GM06990 (cell line): Measurements from ENCODE around the gene PCDHB1.

Source experiments
- DNase-seq: peaks from one replicate; pipeline ENCODE4 v3.0.0-alpha.2; 2011; ENCODE audit not compliant: insufficient read length; ENCODE audit errors: extremely low read depth
- H3K27me3 ChIP-seq: replicated peaks from 2 replicates; pipeline ENCODE4 v1.6.0; 2011; ENCODE audit warnings: low read length; ENCODE audit not compliant: control insufficient read depth, insufficient read depth
- H3K36me3 ChIP-seq: 2 replicates; pipeline ENCODE4 v1.5.1; 2011; ENCODE audit warnings: low read length; ENCODE audit not compliant: control insufficient read depth, insufficient read depth
- H3K4me3 ChIP-seq: replicated peaks from 2 replicates; pipeline ENCODE4 v1.5.1; 2011; ENCODE audit warnings: low read depth, mild to moderate bottlenecking, control low read depth, low read length
- TF ChIP-seq, protein P1 (sequence below): IDR thresholded peaks from 2 replicates; pipeline ENCODE4 v1.5.1; 2011; ENCODE audit warnings: low read length, control low read depth, mild to moderate bottlenecking, inconsistent platforms; ENCODE audit not compliant: insufficient read depth, poor library complexity, severe bottlenecking

PCDHB1 gene, protein sequence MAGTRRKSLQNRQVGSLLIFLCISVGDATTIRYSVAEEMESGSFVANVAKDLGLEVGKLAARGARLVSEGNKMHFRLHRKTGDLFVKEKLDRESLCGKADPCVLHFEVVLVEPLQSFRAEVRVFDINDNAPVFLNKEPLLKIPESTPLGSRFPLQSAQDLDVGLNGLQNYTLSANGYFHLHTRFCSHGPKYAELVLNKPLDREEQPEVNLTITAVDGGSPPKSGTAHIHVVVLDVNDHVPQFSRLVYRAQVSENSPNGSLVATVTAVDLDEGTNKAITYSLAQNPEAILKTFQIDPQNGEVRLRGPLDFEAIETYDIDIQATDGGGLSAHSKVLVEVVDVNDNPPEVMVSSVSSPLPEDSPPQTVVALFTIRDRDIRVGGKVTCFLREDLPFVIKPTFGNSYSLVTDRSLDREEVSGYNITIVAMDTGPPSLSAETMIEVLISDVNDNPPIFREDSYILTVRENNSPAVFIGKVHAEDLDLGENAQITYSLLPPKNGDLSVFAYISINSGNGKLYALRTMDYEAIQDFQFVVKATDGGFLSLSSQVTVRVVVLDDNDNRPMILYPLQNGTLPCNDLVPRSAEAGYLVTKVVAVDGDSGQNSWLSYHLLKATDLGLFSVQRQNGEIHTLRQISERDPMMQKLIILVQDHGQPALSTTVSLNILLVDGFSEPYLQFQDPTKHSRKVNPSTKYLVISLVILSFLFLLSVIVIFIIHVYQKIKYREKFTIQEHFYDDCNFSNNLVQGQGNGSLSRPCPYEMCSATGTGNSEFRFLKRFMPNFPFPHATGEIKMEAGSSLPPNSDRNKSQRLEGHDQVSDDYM

DNA sequence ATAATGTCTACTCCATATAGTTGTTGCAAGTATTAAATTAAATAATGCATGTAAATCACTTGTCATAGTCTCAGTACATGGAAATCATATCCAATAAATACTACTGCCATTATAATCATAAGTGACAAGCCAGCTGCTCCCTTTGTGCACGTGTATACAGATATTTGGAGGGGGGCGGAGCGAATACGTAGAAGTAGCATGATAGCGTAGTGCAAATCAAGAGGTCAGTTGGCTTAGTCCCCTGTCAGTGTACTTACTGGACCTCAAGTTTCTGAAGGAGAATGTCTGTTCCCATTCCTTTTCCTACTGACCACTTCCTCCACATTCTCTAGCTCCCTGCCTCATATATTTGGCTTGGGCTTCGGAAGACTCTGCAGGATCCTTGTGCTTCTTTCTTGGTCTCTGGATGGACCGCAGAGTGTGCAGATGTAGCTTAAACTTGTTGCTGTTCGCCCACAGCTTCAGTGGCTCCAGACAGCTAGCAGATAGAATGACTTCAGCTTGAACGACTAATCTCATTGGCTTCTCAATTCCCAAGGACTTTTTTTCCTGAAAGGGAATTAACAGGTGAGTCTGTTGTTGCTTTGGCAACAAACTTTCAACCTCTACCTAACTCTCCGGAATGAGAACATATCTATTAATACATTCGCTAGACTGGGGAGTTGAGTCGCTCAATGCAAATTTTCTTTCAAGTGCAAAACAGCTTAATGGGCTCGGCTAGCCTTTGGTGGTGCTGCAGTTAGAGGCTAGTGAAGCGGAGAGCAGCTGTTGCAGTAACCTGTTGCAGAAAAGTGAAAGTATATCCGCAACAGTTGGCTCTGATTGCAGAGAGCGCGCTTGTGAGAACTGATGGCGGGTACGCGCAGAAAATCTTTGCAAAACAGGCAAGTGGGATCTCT lies at the start of gene PCDHB1:
PCDHB1 (plus strand) TSS at position 753 of the 899 bp plus-strand sequence; CDS start at position 850, 97 bp downstream.
- no peak for DNase-seq
- no peak within 1 kb of the TSS for H3K4me3 ChIP-seq
- no peaks in the 10 kb centered on the region for H3K27me3 ChIP-seq
- TF ChIP-seq, protein P1, sequence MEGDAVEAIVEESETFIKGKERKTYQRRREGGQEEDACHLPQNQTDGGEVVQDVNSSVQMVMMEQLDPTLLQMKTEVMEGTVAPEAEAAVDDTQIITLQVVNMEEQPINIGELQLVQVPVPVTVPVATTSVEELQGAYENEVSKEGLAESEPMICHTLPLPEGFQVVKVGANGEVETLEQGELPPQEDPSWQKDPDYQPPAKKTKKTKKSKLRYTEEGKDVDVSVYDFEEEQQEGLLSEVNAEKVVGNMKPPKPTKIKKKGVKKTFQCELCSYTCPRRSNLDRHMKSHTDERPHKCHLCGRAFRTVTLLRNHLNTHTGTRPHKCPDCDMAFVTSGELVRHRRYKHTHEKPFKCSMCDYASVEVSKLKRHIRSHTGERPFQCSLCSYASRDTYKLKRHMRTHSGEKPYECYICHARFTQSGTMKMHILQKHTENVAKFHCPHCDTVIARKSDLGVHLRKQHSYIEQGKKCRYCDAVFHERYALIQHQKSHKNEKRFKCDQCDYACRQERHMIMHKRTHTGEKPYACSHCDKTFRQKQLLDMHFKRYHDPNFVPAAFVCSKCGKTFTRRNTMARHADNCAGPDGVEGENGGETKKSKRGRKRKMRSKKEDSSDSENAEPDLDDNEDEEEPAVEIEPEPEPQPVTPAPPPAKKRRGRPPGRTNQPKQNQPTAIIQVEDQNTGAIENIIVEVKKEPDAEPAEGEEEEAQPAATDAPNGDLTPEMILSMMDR, result no peak
- H3K36me3 ChIP-seq, result no peaks in the 10 kb centered on the region

DNA sequence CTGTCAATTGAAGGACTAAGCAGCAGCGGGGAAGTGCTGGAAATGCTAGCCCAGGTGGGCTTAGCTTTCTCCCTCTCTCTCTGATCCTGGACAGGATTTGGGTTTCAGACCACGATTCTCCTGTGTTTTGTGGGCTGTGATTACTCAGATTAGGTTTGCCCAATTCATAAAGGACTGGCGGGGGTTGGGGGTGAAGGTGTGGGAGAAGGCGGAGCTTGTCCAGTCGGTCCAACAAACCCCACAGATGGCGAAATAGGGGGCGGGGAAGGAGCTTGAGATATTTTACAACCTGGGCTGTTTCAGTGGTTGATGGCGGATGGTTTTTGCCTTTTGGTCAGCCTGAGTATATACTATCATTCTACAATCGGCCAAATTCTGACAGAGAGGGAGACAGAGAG lies 49.7 kb upstream of the PCDHB1 start:
- no peak overlapping the region for H3K4me3 ChIP-seq
- TF ChIP-seq, protein P1, result no peak
- no peak for DNase-seq
- no peaks in the 10 kb centered on the region for H3K36me3 ChIP-seq
- H3K27me3 ChIP-seq, result no peaks in the 10 kb centered on the region

DNA sequence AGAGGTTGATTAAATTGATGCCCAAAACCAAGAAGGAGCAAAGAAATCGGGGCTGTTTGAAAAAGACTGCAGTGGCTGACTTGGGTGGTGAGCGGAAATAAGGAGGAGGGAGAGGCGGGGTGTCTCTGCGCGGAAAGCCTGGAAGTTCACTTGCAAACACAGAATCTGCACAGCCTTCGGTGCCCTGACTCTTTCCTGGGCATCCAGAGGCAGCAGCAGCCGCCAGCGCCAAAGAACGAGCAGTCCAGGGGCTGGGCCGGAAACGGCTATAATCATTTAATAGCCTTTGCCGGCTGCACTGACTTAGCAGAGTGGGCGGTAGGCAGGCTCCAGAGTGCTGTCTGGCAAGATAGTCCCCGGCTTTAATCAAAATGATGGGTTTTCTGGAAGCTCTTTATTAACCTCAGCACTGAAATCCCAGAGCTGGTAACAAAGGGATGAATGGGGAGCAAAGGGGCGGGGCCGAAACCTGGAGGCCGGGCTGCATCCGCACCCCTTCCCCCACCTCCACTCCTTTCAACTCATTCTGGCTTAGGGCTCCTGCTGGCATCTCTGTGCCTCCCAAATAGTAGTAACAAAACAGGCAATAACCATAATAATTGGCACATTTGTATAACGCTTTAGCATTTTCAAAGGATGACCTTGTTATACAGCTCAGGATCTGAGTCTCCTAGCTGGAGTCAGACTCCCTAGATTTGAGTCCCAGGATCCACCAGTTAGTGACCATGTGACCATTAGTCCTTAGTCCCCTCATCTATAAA lies 49.1 kb upstream of the PCDHB1 start:
- TF ChIP-seq, protein P1, result no peak
- no peak for DNase-seq
- H3K4me3 ChIP-seq, result no peak overlapping the region
- H3K27me3 ChIP-seq, result no peaks in the 10 kb centered on the region
- no peaks in the 10 kb centered on the region for H3K36me3 ChIP-seq

DNA sequence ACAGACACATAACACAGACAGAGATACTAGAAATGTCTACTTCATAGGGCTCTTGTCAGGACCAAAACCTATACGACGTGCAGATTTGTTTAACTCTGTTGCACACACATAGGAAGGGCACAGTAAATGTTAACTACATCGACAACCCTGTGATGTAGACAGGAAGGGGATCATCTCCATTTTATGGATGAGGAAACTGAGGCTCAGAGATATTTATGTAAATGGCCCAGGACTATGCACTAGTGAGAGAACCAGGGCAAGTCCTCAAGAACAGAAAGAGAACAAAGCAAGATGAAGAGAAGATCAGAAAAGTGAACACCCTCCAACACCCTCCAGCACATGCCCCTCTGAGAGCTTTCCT lies 48.6 kb upstream of the PCDHB1 start:
- DNase-seq, result no peak
- Histone ChIP-seq H3K27me3 (no peaks in the 10 kb centered on the region), H3K36me3 (no peaks in the 10 kb centered on the region), H3K4me3 (no peak overlapping the region)
- TF ChIP-seq, protein P1, result no peak

DNA sequence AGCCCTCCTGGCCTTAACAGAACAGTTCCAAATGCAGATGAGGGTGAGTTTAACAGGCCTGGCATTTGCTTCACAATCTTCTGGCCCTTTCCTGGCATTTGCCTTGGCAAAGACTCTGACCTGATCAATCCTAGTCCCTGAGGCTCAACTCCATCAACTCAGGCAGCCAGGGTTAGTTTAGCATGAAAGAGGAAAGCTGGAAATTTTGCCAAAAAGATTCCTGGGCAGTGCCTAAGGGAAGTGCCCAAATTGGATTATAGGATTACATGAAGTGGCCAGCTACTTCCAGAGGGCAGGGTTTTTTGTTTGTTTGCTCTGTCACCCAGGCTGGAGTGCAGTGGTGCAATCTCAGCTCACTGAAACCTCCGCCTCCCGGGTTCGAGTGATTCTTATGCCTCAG lies 48.1 kb upstream of the PCDHB1 start:
- DNase-seq, result no peak
- TF ChIP-seq, protein P1, result no peak
- H3K4me3 ChIP-seq, result no peak overlapping the region
- H3K27me3 ChIP-seq, result no peaks in the 10 kb centered on the region
- no peaks in the 10 kb centered on the region for H3K36me3 ChIP-seq
